HepG2 (cell line): ENCODE data around the gene BCORL1. TPM values are rescaled to one million over a fixed set of nuclear protein-coding genes. Genes with fewer than 3 reads are reported as not detected.

Experiments used
- ATAC-seq: fragments of 200-7000 bp; cut with Tn5 transposase; 3 replicates; pipeline ENCODE4 v1.9.1; 2020; ENCODE audit warnings: mild to moderate bottlenecking, moderate library complexity
- BruUV-seq: library from RNA; stranded (reverse); fragments of 400-500 nt; replicated peaks from 2 replicates; lab custom pipeline; 2021; lab: Mats Ljungman, UMichigan
- CTCF ChIA-PET: fragments of 300-600 bp; formaldehyde crosslinking; extraction: SDS; loops from one replicate; lab custom pipeline; 2021; ENCODE audit warnings: low total read pairs, inconsistent platforms, low intra/inter-chr PET ratio; lab: Yijun Ruan, JAX
- POLR2A ChIA-PET: fragments of 350-600 bp; sonication (Branson Sonifier 250); formaldehyde crosslinking; loops from one replicate; lab custom pipeline; 2020; ENCODE audit warnings: antibody characterized with exemption, inconsistent platforms; lab: Yijun Ruan, JAX
- DNase-seq: peaks from one replicate; pipeline ENCODE4 v3.0.0-alpha.2; 2015; ENCODE audit warnings: low spot score
- FAIRE-seq: peaks from 3 replicates; lab custom pipeline; 2011; peaks lifted over from hg19 to GRCh38; lab: Jason Lieb, UNC
- H2AFZ ChIP-seq: one replicate; pipeline ENCODE4 v1.6.1; 2011; ENCODE audit warnings: low read length, inconsistent platforms
- H3K27ac ChIP-seq: fragments of 300-600 bp; 3 replicates; pipeline ENCODE4 v1.8.0; 2011; ENCODE audit warnings: mixed run types, mild to moderate bottlenecking, mixed read lengths, low read length, inconsistent platforms; ENCODE audit not compliant: insufficient read depth; ENCODE audit errors: extremely low read length
- H3K27me3 ChIP-seq, 2 experiments: fragments of 200-600 bp in 1 of 2; 2 replicates in 1 of 2; 3 replicates in 1 of 2; pipeline versions ENCODE4 v1.6.0 to v1.8.0; 2011; ENCODE audit warnings: low read length in 2 of 2, mild to moderate bottlenecking in 2 of 2, moderate library complexity in 2 of 2, inconsistent platforms in 1 of 2; ENCODE audit not compliant: insufficient read depth in 2 of 2, control insufficient read depth in 1 of 2
- H3K36me3 ChIP-seq, 2 experiments: fragments of 200-600 bp in 1 of 2; replicated peaks in 1 of 2; 2 replicates in 1 of 2; 3 replicates in 1 of 2; pipeline versions ENCODE4 v1.5.1 to v1.8.0; 2011; ENCODE audit warnings: low read length in 2 of 2, inconsistent platforms in 1 of 2; ENCODE audit not compliant: insufficient read depth in 2 of 2, control insufficient read depth in 1 of 2
- H3K4me1 ChIP-seq: 2 replicates; pipeline ENCODE4 v1.5.1; 2012; ENCODE audit warnings: low read length, inconsistent platforms; ENCODE audit not compliant: insufficient read depth
- H3K4me2 ChIP-seq: 2 replicates; pipeline ENCODE4 v1.6.0; 2011; ENCODE audit warnings: low read depth, low read length, inconsistent platforms
- H3K4me3 ChIP-seq, 3 experiments: fragments of 200-600 bp in 1 of 3; sonication (generic), shearing (Covaris generic) in 1 of 3; replicated peaks in 1 of 3; 2 replicates each; pipeline ENCODE4 v1.5.1; 2011 to 2016; ENCODE audit warnings: low read length in 3 of 3, inconsistent platforms in 2 of 3, low read depth in 2 of 3, mild to moderate bottlenecking in 2 of 3, control low read depth in 1 of 3, mixed read lengths in 1 of 3; ENCODE audit not compliant: insufficient read depth in 1 of 3
- H3K79me2 ChIP-seq: one replicate; pipeline ENCODE4 v1.6.1; 2011; ENCODE audit warnings: low read length, inconsistent platforms; ENCODE audit not compliant: insufficient read depth
- H3K9ac ChIP-seq: 2 replicates; pipeline ENCODE4 v1.6.0; 2011; ENCODE audit warnings: mild to moderate bottlenecking, low read depth, low read length, inconsistent platforms; ENCODE audit not compliant: insufficient read depth
- H3K9me3 ChIP-seq: 2 replicates; pipeline ENCODE4 v1.5.1; 2012; ENCODE audit warnings: mild to moderate bottlenecking, low read length
- H4K20me1 ChIP-seq: 2 replicates; pipeline ENCODE4 v1.6.0; 2011; ENCODE audit warnings: inconsistent platforms, mild to moderate bottlenecking, low read length, moderate library complexity; ENCODE audit not compliant: insufficient read depth
- HNRNPUL1 ChIP-seq: fragments of 200-400 bp; formaldehyde crosslinking; IDR thresholded peaks from 2 replicates; pipeline ENCODE4 v1.6.1; 2017; ENCODE audit warnings: low read depth, mild to moderate bottlenecking, low read length, moderate library complexity
- NFAT5 ChIP-seq: sonication (generic); formaldehyde crosslinking; IDR thresholded peaks from 2 replicates; pipeline ENCODE4 v1.4.0; 2020; ENCODE audit warnings: missing genetic modification reagents
- ZHX2 ChIP-seq, 2 experiments: sonication (generic) in 1 of 2; formaldehyde crosslinking in 1 of 2; IDR thresholded peaks; 2 replicates each; pipeline versions ENCODE4 v1.6.1 to v1.9.0; 2014 to 2022; ENCODE audit warnings: antibody characterized with exemption in 1 of 2, borderline replicate concordance in 1 of 2, inconsistent platforms in 1 of 2, low read depth in 1 of 2, missing genetic modification reagents in 1 of 2
- ZNF142 ChIP-seq: sonication (generic); formaldehyde crosslinking; IDR thresholded peaks from 2 replicates; pipeline ENCODE4 v1.4.0; 2020; ENCODE audit warnings: missing genetic modification reagents
- ZNF263 ChIP-seq: sonication (generic); formaldehyde crosslinking; IDR thresholded peaks from 2 replicates; pipeline ENCODE4 v1.4.0; 2020; ENCODE audit warnings: missing genetic modification reagents
- ZZZ3 ChIP-seq: sonication (generic); formaldehyde crosslinking; IDR thresholded peaks from 2 replicates; pipeline ENCODE4 v1.4.0; 2020; ENCODE audit warnings: missing genetic modification reagents, mild to moderate bottlenecking, borderline replicate concordance
- WGBS: methylation state at CpG from one replicate; pipeline ENCODE4 v1.1.6; 2017; ENCODE audit warnings: low lambda C conversion rate; 5-methylcytosine and 5-hydroxymethylcytosine counted together
- in situ Hi-C: cut with HindIII; loops from 2 replicates; pipeline ENCODE4 v1.10.0; 2017; ENCODE audit warnings: low pct_unique_long_range_greater_than_20kb; ENCODE audit not compliant: extremely low pct_ligation_motif_present
- intact Hi-C: fragments of 100-400 bp; cut with micrococcal nuclease; formaldehyde crosslinking; loops from one replicate; pipeline ENCODE4 v1.10.0; 2022; ENCODE audit not compliant: unreplicated experiment
- polyA plus RNA-seq, 8 experiments: library from polyadenylated mRNA; depleted of rRNA in 3 of 8; stranded (reverse) in 7 of 8; unstranded in 1 of 8; fragments of >200 nt; fragmentation: Illumina TruSeq in 4 of 8; extraction: Trizol in 4 of 8; gene quantifications; 2 replicates each; pipeline versions ENCODE4 v1.2.1 to v1.2.3, GENCODE V29; 2011 to 2016; ENCODE audit warnings: low read depth in 4 of 8, missing spikeins in 1 of 8, mixed read lengths in 1 of 8; ENCODE audit not compliant: insufficient read depth in 1 of 8
- total RNA-seq, 5 experiments: library from RNA; depleted of rRNA; stranded (reverse); fragments of >200 nt; fragmentation: Illumina TruSeq; extraction: Trizol; gene quantifications; 2 replicates each; pipeline ENCODE4 v1.2.3, GENCODE V29; 2016; ENCODE audit warnings: low read depth in 1 of 5

BCORL1 gene
- total and polyA plus RNA-seq, 2 of the 13 experiments (the other 11 are each of a cell fraction or from before 2014, with no cell fraction given): 0.67 to 1.4 TPM

- intact Hi-C loops (loop anchor here (5.0 kb wide), 1 partner anchor 48 kb away; the partner anchor contains the start of gene BCORL1), in situ Hi-C loops (no loop called here)
- 27% methylated on average over 3 of the region's 10 CpGs for WGBS
- no peak overlapping the region for H3K9ac ChIP-seq
- no peaks in the 10 kb centered on the region for H3K79me2 ChIP-seq
- FAIRE-seq: no peak
- DNase-seq: no peak
- H3K4me1 ChIP-seq: 0 out of 2 replicates have a peak, but pooled peaks cover 5% of the 10 kb centered on the region
- H3K4me2 ChIP-seq: no peak overlapping the region
- ATAC-seq: no peak
- CTCF ChIA-PET: no interaction called here
- no peak overlapping the region for H2AFZ ChIP-seq
- H3K36me3 ChIP-seq: no peaks in the 10 kb centered on the region
- no peak overlapping the region for H3K27ac ChIP-seq
- H4K20me1 ChIP-seq: no peaks in the 10 kb centered on the region
- no TSS peak for BruUV-seq
- no peaks in the 10 kb centered on the region for H3K9me3 ChIP-seq
- H3K27me3 ChIP-seq: peaks cover 0 to 9% of the 10 kb centered on the region in 2 experiments; a peak in 3 of 5 replicates
- no peak overlapping the region for H3K4me3 ChIP-seq
- POLR2A ChIA-PET: no interaction called here
- TF ChIP-seq ZNF142: no peak
- TF ChIP-seq HNRNPUL1: no peak
- no peak for TF ChIP-seq ZZZ3 (CRISPR knock-in tag)
- no peak for TF ChIP-seq ZNF263
- no peak for TF ChIP-seq NFAT5
- TF ChIP-seq ZHX2 (IDR thresholded peaks at IDR 0.05; ENCODE audit: low read depth): no peak
- TF ChIP-seq ZHX2 (CRISPR knock-in tag; IDR thresholded peaks at IDR 0.05; ENCODE audit: borderline replicate concordance): no peak
Measured at GRCh38 chrX:129934461-129934860, 48.0 kb upstream of the BCORL1 start.
